Activated naive CD4-positive, alpha-beta T cell treated with anti-CD3 and anti-CD28 coated beads, Interleukin-2, amount 10 ng/mL, durations not matched to agents 7 days and 5 days (primary cell): Measurements from ENCODE around the gene ARSA.

Experiments used
- CTCF ChIA-PET: fragments of 350-600 bp; sonication (Branson Sonifier 250); formaldehyde crosslinking; loops from one replicate; lab custom pipeline; 2021; ENCODE audit warnings: antibody characterized with exemption; lab: Charles Lee
- DNase-seq: peaks from one replicate; pipeline ENCODE4 v3.0.0-alpha.2; 2020
- H3K27ac Mint-ChIP-seq: one replicate; pipeline ENCODE4 v1.8.0; 2021; ENCODE audit warnings: mild to moderate bottlenecking, moderate library complexity, mixed read lengths
- H3K27me3 Mint-ChIP-seq: one replicate; pipeline ENCODE4 v1.8.0; 2021; ENCODE audit warnings: mild to moderate bottlenecking, mixed read lengths
- H3K36me3 Mint-ChIP-seq: one replicate; pipeline ENCODE4 v1.8.0; 2021; ENCODE audit warnings: mixed read lengths
- H3K4me1 Mint-ChIP-seq: one replicate; pipeline ENCODE4 v1.8.0; 2021; ENCODE audit warnings: mixed read lengths
- H3K4me3 Mint-ChIP-seq: one replicate; pipeline ENCODE4 v1.8.0; 2021; ENCODE audit warnings: mild to moderate bottlenecking, moderate library complexity, mixed read lengths
- H3K9me3 Mint-ChIP-seq: one replicate; pipeline ENCODE4 v1.8.0; 2021; ENCODE audit warnings: mixed read lengths

The ARSA gene

GRCh38 chr22:50579752-50580151, 48.2 kb downstream of the ARSA start:
- no peaks in the 10 kb centered on the region for H3K9me3 Mint-ChIP-seq
- no peak for DNase-seq
- peak overlapping the region; percentile 74 for H3K27ac Mint-ChIP-seq
- peaks cover 48% of the 10 kb centered on the region for H3K4me1 Mint-ChIP-seq
- CTCF ChIA-PET, result no interaction called here
- no peaks in the 10 kb centered on the region for H3K27me3 Mint-ChIP-seq
- H3K36me3 Mint-ChIP-seq, result peaks cover 22% of the 10 kb centered on the region
- H3K4me3 Mint-ChIP-seq, result no peak overlapping the region

GRCh38 chr22:50578776-50579310, 49.1 kb downstream of the ARSA start:
- DNase-seq, result no peak
- Mint-ChIP-seq H3K4me1 (peaks cover 45% of the 10 kb centered on the region), H3K9me3 (no peaks in the 10 kb centered on the region), H3K36me3 (peaks cover 25% of the 10 kb centered on the region), H3K27me3 (no peaks in the 10 kb centered on the region), H3K27ac (peak overlapping the region; percentile 68), H3K4me3 (no peak overlapping the region)
- CTCF ChIA-PET, result interaction anchor here (1.1 kb wide), 1 partner anchor 16 kb away, joined by 3 read pairs; the partner anchor contains the start of gene SYCE3

GRCh38 chr22:50577987-50578775, 49.8 kb downstream of the ARSA start, which contains the start of gene CPT1B:
Gene CPT1B, minus strand, starts transcription at chr22:50578427. Its CDS starts 512 bp downstream, at chr22:50577915.
- Mint-ChIP-seq H3K4me1 (peaks cover 39% of the 10 kb centered on the region), H3K27ac (peak within 1 kb of the TSS; percentile 76), H3K4me3 (peak within 1 kb of the TSS; percentile 44), H3K27me3 (no peaks in the 10 kb centered on the region), H3K9me3 (no peaks in the 10 kb centered on the region), H3K36me3 (peaks cover 25% of the 10 kb centered on the region)
- CTCF ChIA-PET, result interaction anchor here (1.1 kb wide), 1 partner anchor 15 kb away, joined by 3 read pairs; the partner anchor contains the start of gene SYCE3
- no peak for DNase-seq

- peak overlapping the region; percentile 76 for H3K27ac Mint-ChIP-seq
- H3K4me3 Mint-ChIP-seq, result peak overlapping the region; percentile 44
- CTCF ChIA-PET, result interaction anchor here (2.0 to 3.5 kb wide), 2 partner anchors 15 to 43 kb away, joined by 6 to 10 read pairs; partner anchors contain the start of gene SYCE3
- DNase-seq, result no peak
- H3K36me3 Mint-ChIP-seq, result peaks cover 25% of the 10 kb centered on the region
- H3K9me3 Mint-ChIP-seq, result no peaks in the 10 kb centered on the region
- no peaks in the 10 kb centered on the region for H3K27me3 Mint-ChIP-seq
- H3K4me1 Mint-ChIP-seq, result peaks cover 39% of the 10 kb centered on the region
These were observed 50.3 kb downstream of the ARSA start for GRCh38 chr22:50577697-50577986.

GRCh38 chr22:50576806-50577696, 50.9 kb downstream of the ARSA start:
- CTCF ChIA-PET, result interaction anchor here (0.6 to 3.5 kb wide), 3 partner anchors 14 to 254 kb away, joined by 4 to 10 read pairs (median 6); partner anchors contain the start of gene SYCE3

GRCh38 chr22:50576070-50576469, 51.9 kb downstream of the ARSA start:
- H3K9me3 Mint-ChIP-seq, result no peaks in the 10 kb centered on the region
- peaks cover 30% of the 10 kb centered on the region for H3K4me1 Mint-ChIP-seq
- no peak overlapping the region for H3K27ac Mint-ChIP-seq
- no peak for DNase-seq
- H3K36me3 Mint-ChIP-seq, result peaks cover 20% of the 10 kb centered on the region
- no peak overlapping the region for H3K4me3 Mint-ChIP-seq
- H3K27me3 Mint-ChIP-seq, result no peaks in the 10 kb centered on the region
- CTCF ChIA-PET, result interaction anchor here (0.6 to 3.5 kb wide), 4 partner anchors 13 to 253 kb away, joined by 3 to 10 read pairs (median 5); partner anchors contain the start of gene SYCE3

More at GRCh38 chr22:50576806-50577696, 50.9 kb downstream of the ARSA start:
- Mint-ChIP-seq H3K9me3 (no peaks in the 10 kb centered on the region), H3K4me1 (peaks cover 39% of the 10 kb centered on the region), H3K27me3 (no peaks in the 10 kb centered on the region), H3K4me3 (peak overlapping the region; percentile 44), H3K27ac (peak overlapping the region; percentile 76), H3K36me3 (peaks cover 25% of the 10 kb centered on the region)
- peak; percentile 44 for DNase-seq

- Mint-ChIP-seq H3K27me3 (no peaks in the 10 kb centered on the region), H3K36me3 (peaks cover 24% of the 10 kb centered on the region), H3K27ac (no peak overlapping the region), H3K4me1 (peaks cover 26% of the 10 kb centered on the region), H3K9me3 (no peaks in the 10 kb centered on the region), H3K4me3 (no peak overlapping the region)
- no peak for DNase-seq
- CTCF ChIA-PET, result interaction anchor here (0.8 to 3.5 kb wide), 3 partner anchors 12 to 46 kb away, joined by 3 to 10 read pairs (median 6); partner anchors contain the start of gene SYCE3
These were observed 52.5 kb downstream of the ARSA start for GRCh38 chr22:50575426-50575941.
